HG03558 (cell line): ENCODE data around the gene CASD1.

Experiments
- ATAC-seq: cut with Tn5 transposase; IDR thresholded peaks from one replicate; pipeline ENCODE4 v1.9.1; 2021; ENCODE audit warnings: moderate number of reproducible peaks; ENCODE audit not compliant: unreplicated experiment; ENCODE audit errors: extremely low read depth

CASD1 gene

GRCh38 chr7:94578614-94579013 is 69.0 kb downstream of the CASD1 start:
- no peak for ATAC-seq

- no peak for ATAC-seq
These were observed 69.9 kb downstream of the CASD1 start for GRCh38 chr7:94579470-94579869.

GRCh38 chr7:94580601-94581000 is 71.0 kb downstream of the CASD1 start:
- ATAC-seq, result no peak

GRCh38 chr7:94584113-94584512 is 74.5 kb downstream of the CASD1 start:
- no peak for ATAC-seq

GRCh38 chr7:94588075-94588474 is 78.5 kb downstream of the CASD1 start:
- no peak for ATAC-seq

- no peak for ATAC-seq
These were observed 81.0 kb downstream of the CASD1 start for GRCh38 chr7:94590526-94591162.

GRCh38 chr7:94591176-94591575 is 81.6 kb downstream of the CASD1 start:
- ATAC-seq, result no peak

- ATAC-seq, result no peak
These were observed 85.3 kb downstream of the CASD1 start for GRCh38 chr7:94594882-94595281.

GRCh38 chr7:94595717-94596116 is 86.1 kb downstream of the CASD1 start:
- no peak for ATAC-seq

- no peak for ATAC-seq
These were observed 90.7 kb downstream of the CASD1 start for GRCh38 chr7:94600267-94600666.

- no peak for ATAC-seq
These were observed 92.6 kb downstream of the CASD1 start for GRCh38 chr7:94602181-94602580.

GRCh38 chr7:94605031-94605430 is 95.4 kb downstream of the CASD1 start:
- no peak for ATAC-seq
